Liver (tissue), 3 donors: ENCODE data around the gene EHD1.

Experiments
- ATF3 ChIP-seq: IDR thresholded peaks from 2 replicates; pipeline ENCODE4 v1.6.1; 2016; ENCODE audit warnings: antibody characterized with exemption
- CTCF ChIP-seq: fragments of 150-350 bp; IDR thresholded peaks from 2 replicates; pipeline ENCODE4 v1.5.1; 2017; ENCODE audit warnings: improper control_type of control experiment, low read depth, low read length; ENCODE audit not compliant: missing input control
- EGR1 ChIP-seq, 2 donors: IDR thresholded peaks; 2 replicates each; pipeline ENCODE4 v1.6.1; 2016 to 2018; ENCODE audit warnings: antibody characterized with exemption in 2 of 2, low read depth in 2 of 2
- HNF4G ChIP-seq: IDR thresholded peaks from 2 replicates; pipeline ENCODE4 v1.6.1; 2016; ENCODE audit warnings: antibody characterized with exemption
- MAX ChIP-seq: IDR thresholded peaks from 2 replicates; pipeline ENCODE4 v1.6.1; 2016; ENCODE audit warnings: antibody characterized with exemption
- RAD21 ChIP-seq, 2 donors: IDR thresholded peaks; 2 replicates each; pipeline ENCODE4 v1.6.1; 2016; ENCODE audit warnings: antibody characterized with exemption in 2 of 2, mild to moderate bottlenecking in 2 of 2
- REST ChIP-seq: IDR thresholded peaks from 2 replicates; pipeline ENCODE4 v1.6.1; 2016; ENCODE audit warnings: antibody characterized with exemption, mild to moderate bottlenecking
- RXRA ChIP-seq, 2 donors: IDR thresholded peaks; 2 replicates each; pipeline ENCODE4 v1.6.1; 2017 to 2018; ENCODE audit warnings: antibody characterized with exemption in 2 of 2, mild to moderate bottlenecking in 1 of 2
- SP1 ChIP-seq: IDR thresholded peaks from 2 replicates; pipeline ENCODE4 v1.6.1; 2018; ENCODE audit warnings: antibody characterized with exemption, mild to moderate bottlenecking
- TAF1 ChIP-seq: conservative IDR thresholded peaks from 2 replicates; pipeline ENCODE4 v1.6.1; 2016; ENCODE audit warnings: antibody characterized with exemption, mild to moderate bottlenecking
- YY1 ChIP-seq: IDR thresholded peaks from 2 replicates; pipeline ENCODE4 v1.6.1; 2016; ENCODE audit warnings: antibody characterized with exemption, mild to moderate bottlenecking
- donor health status: healthy.
- donor health status: healthy.

- TF ChIP-seq HNF4G (no peak), CTCF (peak; percentile 34), MAX (no peak), RXRA (IDR thresholded peaks at IDR 0.05) (no peak), EGR1 (IDR thresholded peaks at IDR 0.05; ENCODE audit: low read depth in 2 of 2) (peak; percentile 72), SP1 (no peak), YY1 (no peak), TAF1 (no peak), REST (no peak), ATF3 (no peak), RAD21 (IDR thresholded peaks at IDR 0.05) (peak in 1 of 2 donors; percentile 59)
Measured at GRCh38 chr11:64844330-64845128, 33.9 kb downstream of the EHD1 start, which contains the start of gene CDC42BPG.
